Large intestine (tissue), 3 donors: ENCODE results near the gene DTX3. TPM values are rescaled to one million over a fixed set of nuclear protein-coding genes. Genes with fewer than 3 reads are reported as not detected.

ENCODE experiments used
- DNase-seq, 2 donors: peaks; one replicate each; pipeline versions ENCODE4 v3.0.0 to v3.0.0-alpha.2; 2013
- H3K27ac ChIP-seq: one replicate; pipeline ENCODE4 v1.5.1; 2013; ENCODE audit warnings: low read length
- H3K27me3 ChIP-seq: 2 replicates; pipeline ENCODE4 v1.6.1; 2013; ENCODE audit warnings: low read length; ENCODE audit not compliant: control insufficient read depth, insufficient read depth
- H3K36me3 ChIP-seq: 2 replicates; pipeline ENCODE4 v1.6.1; 2013; ENCODE audit warnings: low read length; ENCODE audit not compliant: control insufficient read depth, insufficient read depth
- H3K4me1 ChIP-seq: one replicate; pipeline ENCODE4 v1.6.1; 2013; ENCODE audit warnings: low read length; ENCODE audit not compliant: control insufficient read depth, insufficient read depth
- H3K4me3 ChIP-seq: one replicate; pipeline ENCODE4 v1.5.1; 2013; ENCODE audit warnings: low read length
- H3K9me3 ChIP-seq: one replicate; pipeline ENCODE4 v1.6.1; 2013; ENCODE audit warnings: mild to moderate bottlenecking, low read depth, low read length, moderate library complexity; ENCODE audit not compliant: control insufficient read depth
- WGBS: methylation state at CpG from one replicate; pipeline ENCODE4 v1.1.5; 2013; ENCODE audit warnings: low lambda C conversion rate; ENCODE audit not compliant: insufficient coverage; 5-methylcytosine and 5-hydroxymethylcytosine counted together
- polyA plus RNA-seq: library from polyadenylated mRNA; unstranded; fragments of 120-200 nt; gene quantifications from one replicate; pipeline ENCODE4 v1.2.1, GENCODE V29; 2013

Gene DTX3
- polyA plus RNA-seq, 1 donor = 25.9 TPM

DNA sequence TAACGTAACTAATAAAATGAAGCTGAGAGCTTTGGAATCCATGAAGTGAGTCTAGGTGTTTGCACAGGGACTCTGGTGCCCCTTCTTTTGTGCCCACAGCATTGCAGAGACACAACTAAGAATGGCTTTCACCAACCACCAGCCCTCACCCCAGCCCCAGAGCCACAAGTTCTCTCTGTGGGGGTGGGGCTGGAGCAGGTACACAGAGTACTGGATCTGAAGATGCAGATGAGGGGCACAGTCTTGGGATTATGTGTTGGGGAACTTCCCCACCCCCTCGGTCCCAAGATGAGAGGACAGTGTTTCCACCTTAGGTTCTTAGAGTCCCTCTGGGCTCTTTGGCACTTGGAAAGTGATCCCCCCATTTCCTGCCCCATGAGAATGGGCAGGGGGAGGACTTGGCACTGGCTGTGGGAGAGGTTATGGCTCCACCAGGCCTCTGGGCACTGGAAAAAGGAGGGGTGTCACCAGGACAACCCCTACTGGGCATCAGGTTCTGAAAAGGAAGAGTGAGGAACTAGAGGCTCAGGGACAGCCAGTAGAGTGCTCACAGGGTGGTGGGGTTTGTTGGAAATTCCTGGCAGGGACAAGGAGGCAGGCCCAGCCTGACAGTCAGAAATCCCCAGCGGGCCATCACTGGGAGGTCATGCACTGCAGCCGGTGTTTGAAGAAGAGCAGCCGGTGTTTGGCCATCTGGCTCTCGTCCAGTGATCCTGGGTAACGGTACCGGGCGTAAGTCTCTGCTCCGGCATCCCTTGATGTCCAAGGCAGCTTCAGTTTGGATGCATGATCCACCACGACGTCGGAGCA is 21.7 kb downstream of the DTX3 start:
- Histone ChIP-seq H3K4me1 (peaks cover 13% of the 10 kb centered on the region), H3K36me3 (no peaks in the 10 kb centered on the region), H3K27ac (no peak overlapping the region), H3K27me3 (peaks cover 97% of the 10 kb centered on the region), H3K9me3 (peaks cover 12% of the 10 kb centered on the region), H3K4me3 (no peak overlapping the region)
- WGBS = no CpG with 5 or more reads among the region's 13 CpGs
- no peak for DNase-seq

DNA sequence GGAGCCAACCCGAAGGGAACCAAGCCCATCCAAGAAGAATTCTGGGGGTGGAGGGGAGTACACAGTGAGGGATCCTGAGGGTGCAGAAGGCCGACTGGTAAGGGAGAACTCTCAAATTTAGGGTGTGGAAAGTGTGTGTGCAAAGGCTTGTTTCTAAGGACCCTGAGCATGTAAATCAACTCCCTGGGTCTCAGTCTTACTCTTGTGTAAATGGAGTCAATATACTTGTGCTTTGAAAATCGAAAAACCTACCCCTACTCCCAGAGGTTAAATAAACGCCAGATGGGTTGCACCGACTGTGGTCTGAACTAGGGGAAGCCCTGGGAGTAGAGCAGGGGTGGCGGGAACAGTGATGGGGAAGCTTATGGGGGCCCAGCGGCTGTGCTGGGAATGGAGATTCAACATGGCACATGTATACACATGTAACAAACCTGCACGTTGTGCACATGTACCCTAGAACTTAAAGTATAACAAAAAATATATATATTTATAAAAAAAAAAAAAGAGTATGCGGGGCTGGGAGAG is 22.4 kb downstream of the DTX3 start:
- Histone ChIP-seq H3K27me3 (peaks cover 97% of the 10 kb centered on the region), H3K27ac (no peak overlapping the region), H3K4me1 (peaks cover 9% of the 10 kb centered on the region), H3K4me3 (no peak overlapping the region), H3K9me3 (peaks cover 11% of the 10 kb centered on the region), H3K36me3 (no peaks in the 10 kb centered on the region)
- WGBS = no CpG with 5 or more reads among the region's 9 CpGs
- no peak for DNase-seq

DNA sequence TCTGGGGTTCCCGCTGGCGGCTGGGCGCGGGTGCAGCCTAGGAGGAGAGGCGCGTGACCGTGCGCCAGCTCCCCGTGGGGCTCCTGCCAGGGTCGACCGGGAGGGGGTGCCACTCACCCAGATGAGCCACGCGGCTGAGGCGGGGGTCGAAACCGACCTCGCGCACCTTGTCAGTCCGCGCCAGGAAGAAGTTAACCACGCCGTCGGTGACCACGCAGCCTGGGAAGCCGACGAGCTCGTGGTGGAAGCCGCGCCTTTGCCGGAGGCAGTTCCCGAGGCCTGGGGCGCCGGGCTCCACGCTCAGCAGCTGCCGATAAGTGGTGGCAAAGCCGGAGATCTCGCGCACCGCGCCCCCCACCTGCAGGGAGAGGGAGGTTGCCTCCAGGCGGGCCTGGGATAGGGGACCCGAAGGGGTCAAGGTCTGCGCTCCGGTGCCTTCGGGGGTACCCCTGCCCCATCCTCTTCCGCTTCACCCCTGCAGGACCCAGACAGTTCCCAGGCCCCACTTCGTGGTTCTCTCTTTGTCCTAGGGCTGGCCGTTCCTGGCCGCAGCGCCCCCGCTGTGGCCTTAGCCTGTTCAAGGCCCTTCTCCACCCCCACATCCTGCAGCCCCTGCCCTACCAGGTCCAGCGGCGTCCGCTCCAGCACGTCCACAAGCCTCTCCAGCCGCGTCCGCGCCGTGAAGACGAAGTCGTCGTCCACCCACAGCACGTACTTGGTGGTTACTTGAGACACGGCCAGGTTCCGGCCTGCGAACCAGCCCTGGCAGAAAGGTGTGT is 23.1 kb downstream of the DTX3 start:
- DNase-seq = peak in 1 of 2 donors; percentile 37
- H3K27me3 ChIP-seq = peaks cover 97% of the 10 kb centered on the region
- no peaks in the 10 kb centered on the region for H3K36me3 ChIP-seq
- H3K4me3 ChIP-seq = no peak overlapping the region
- peaks cover 16% of the 10 kb centered on the region for H3K9me3 ChIP-seq
- no peak overlapping the region for H3K27ac ChIP-seq
- WGBS = no CpG with 5 or more reads among the region's 67 CpGs
- H3K4me1 ChIP-seq = peaks cover 14% of the 10 kb centered on the region

DNA sequence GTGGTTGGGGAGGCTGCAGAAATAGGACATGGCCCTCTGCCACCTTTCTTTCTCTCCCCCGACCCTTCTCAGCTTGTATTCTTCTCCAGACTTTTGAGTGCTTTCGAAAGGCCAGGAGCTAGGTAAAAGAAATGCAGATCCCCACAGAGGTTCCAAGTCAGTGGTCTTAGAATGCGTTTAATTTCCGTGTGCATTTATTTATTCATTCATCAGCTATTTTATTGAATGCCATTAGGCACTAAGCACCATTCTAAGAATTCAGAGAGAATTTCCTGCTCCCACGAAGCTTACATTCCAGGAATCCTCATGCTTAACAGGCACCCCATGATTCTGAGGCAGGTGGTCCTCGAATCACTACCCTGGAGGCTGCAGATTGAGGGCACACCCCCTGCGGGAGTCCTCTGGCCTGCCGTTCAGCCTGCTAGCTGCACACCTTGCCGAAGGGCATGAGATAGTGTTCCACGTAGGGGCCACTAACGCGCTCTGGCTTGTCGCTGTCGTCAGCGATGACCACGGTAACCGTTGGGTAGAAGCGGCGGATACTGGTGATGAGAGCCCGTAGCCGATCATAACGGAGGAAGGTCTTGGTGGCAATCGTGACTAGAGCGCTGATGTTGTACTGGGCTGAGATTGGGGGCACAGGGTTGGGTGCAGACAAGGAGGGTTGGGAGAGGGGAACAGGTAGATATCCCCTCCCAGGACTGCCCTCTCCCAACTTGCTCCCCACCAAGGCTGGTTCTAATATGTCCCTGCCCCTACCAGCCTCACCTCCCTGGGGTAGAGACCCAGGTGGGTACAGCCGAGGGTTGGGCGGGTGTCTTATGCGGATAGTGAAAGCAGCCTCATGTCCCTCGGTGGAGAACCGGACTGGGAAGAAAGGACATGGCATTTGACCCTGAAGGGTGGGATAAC is 23.9 kb downstream of the DTX3 start:
- H3K27ac ChIP-seq = no peak overlapping the region
- peaks cover 16% of the 10 kb centered on the region for H3K4me1 ChIP-seq
- no peaks in the 10 kb centered on the region for H3K36me3 ChIP-seq
- no peak overlapping the region for H3K4me3 ChIP-seq
- peaks cover 98% of the 10 kb centered on the region for H3K27me3 ChIP-seq
- peaks cover 18% of the 10 kb centered on the region for H3K9me3 ChIP-seq
- 0% methylated on average over 1 of the region's 29 CpGs for WGBS
- no peak for DNase-seq

DNA sequence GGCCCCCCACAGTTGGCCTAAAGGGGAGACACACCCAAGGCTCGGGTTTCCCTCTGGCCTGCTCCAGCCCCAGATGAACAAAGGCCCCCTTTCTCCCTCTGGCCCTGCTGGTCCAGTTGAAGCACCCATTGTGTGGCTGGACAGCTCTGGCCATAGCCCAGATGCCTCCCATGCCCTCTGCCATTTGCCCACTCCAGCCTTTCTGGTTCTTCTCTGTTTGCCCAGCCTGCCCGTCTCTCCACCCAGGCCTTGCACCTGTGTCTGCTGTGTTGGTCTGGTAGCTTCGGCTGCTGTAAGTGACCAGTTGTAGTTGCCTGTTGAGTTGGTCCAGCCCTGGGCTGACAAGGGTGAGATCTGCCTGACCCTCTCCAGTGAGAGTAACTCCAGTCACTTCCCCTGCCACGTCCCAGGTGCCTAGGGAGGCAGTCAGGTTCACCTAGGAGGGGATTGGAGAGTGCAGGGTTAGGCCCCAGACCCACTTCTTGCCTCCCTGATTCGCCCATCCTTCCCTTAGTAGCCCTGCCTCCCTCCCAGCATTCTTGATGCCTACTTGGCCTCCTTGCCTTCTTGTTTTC is 25.4 kb downstream of the DTX3 start:
- peaks cover 16% of the 10 kb centered on the region for H3K4me1 ChIP-seq
- H3K27ac ChIP-seq = no peak overlapping the region
- H3K36me3 ChIP-seq = no peaks in the 10 kb centered on the region
- no peak for DNase-seq
- peaks cover 18% of the 10 kb centered on the region for H3K9me3 ChIP-seq
- H3K4me3 ChIP-seq = no peak overlapping the region
- WGBS = no CpG with 5 or more reads among the region's 5 CpGs
- peaks cover 94% of the 10 kb centered on the region for H3K27me3 ChIP-seq

DNA sequence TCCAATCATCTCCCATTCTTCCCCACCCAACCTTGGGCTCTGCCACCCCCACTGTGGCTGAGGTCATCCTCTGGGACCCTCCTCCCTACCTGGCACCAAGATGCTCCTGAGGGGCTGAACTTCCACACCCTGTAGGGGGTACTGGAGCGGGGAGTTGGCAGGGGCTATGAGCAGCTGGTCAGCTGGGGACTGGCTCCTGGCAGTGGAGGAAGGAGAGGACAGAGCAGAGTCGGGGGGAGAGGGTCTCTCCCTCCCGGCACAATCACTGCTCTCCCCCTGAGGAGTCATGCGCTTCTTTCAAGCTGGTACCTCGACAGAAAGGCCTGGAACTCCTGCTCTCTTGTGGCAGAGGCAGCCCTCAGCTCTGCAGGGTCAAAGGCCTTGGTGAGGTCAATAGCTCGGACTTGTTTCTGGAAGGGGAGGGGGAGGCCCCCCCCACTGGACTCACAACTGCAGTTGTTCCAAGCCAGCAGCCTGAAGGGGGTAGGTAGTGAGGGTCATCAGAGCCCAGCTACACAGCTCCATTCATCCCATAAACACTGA is 26.3 kb downstream of the DTX3 start:
- no peak for DNase-seq
- H3K4me1 ChIP-seq = peaks cover 16% of the 10 kb centered on the region
- no peak overlapping the region for H3K4me3 ChIP-seq
- peaks cover 94% of the 10 kb centered on the region for H3K27me3 ChIP-seq
- no peaks in the 10 kb centered on the region for H3K36me3 ChIP-seq
- peaks cover 18% of the 10 kb centered on the region for H3K9me3 ChIP-seq
- no peak overlapping the region for H3K27ac ChIP-seq
- WGBS = no CpG with 5 or more reads among the region's 6 CpGs

DNA sequence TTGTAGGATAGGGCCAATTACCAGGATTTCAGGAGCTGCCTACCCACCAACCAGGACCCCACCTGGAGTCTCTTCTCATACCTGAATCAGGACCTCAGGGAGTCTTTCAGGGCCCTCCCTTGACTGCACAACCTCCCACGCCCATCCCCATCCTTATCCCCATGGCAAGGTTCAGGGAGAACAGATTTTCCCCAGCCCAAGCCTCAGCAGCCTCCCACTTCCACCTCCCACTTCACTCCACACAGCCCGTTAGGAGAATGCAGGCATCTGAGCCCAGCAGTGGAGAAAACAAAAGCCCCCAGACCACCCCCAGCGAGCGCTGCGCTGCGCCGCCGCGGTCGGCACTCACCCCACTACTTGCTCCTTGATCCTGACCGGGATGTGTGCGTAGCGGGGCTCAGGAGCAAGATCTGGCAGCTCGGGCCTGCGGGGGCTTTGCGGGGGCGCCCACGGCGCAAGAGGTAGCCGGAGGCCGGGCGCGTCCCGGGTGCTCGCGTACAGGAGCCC is 27.0 kb downstream of the DTX3 start:
- no CpG with 5 or more reads among the region's 26 CpGs for WGBS
- peaks cover 18% of the 10 kb centered on the region for H3K9me3 ChIP-seq
- H3K27ac ChIP-seq = no peak overlapping the region
- H3K4me3 ChIP-seq = peak overlapping the region; percentile 16
- H3K36me3 ChIP-seq = no peaks in the 10 kb centered on the region
- no peak for DNase-seq
- peaks cover 16% of the 10 kb centered on the region for H3K4me1 ChIP-seq
- peaks cover 90% of the 10 kb centered on the region for H3K27me3 ChIP-seq

DNA sequence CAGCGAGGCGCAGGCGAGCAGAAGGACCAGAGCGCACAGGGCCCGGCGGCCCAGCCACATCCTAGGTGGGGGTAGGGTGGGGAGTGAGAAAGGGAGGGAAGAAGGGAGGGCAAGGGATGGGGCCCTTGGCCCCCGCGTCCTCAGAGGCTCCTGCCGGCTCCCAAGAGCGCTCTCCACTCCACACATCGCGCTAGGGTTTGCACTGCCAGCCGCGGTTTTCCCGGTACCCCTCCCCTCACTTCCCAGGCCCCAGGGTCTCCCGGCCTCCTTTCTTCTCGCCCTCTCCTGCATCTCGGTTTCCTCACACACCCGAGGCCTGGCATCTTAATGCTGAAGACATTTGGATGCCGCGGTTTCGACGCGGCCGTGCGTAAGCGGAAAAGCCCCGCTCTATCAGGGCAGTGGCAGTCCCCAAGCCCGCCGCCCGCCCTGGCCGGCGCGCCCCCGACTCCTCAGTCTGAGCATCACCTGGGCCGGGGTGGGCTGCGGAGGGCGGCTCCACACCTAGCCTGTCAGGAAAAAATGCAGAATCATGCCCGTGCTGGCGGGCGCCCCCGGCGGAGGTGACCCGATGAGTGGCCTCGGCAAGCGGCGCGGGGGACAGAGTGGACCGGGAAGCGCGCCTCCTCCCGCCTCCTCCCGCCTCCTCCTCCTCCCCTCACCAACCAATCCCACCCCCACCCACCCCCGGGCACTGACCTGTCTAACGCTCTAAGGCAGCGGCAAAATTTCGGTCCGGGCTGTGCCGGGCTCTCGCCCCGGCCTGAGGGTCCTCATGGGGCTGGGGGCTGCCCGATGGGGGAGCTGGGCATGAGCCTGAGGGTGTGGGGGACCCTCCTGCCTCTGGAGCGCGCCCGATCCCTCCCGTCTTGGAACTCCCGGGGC is 27.7 kb downstream of the DTX3 start:
- Histone ChIP-seq H3K27ac (no peak overlapping the region), H3K4me1 (peaks cover 16% of the 10 kb centered on the region), H3K9me3 (peaks cover 18% of the 10 kb centered on the region), H3K27me3 (peaks cover 83% of the 10 kb centered on the region), H3K36me3 (no peaks in the 10 kb centered on the region), H3K4me3 (peak overlapping the region; percentile 31)
- no CpG with 5 or more reads among the region's 67 CpGs for WGBS
- DNase-seq = peak in 1 of 2 donors; percentile 18
